Measurements from ENCODE around the gene DNAH11. TPM values are rescaled to one million over a fixed set of nuclear protein-coding genes. Genes with fewer than 3 reads are reported as not detected.

DNAH11 gene
- total and polyA plus RNA-seq, 2 of the 8 experiments (the other 6 are each of a cell fraction or from before 2014, with no cell fraction given): 1.8 to 4.9 TPM

- TF ChIP-seq KDM1A (IDR thresholded peaks at IDR 0.05; ENCODE audit: borderline replicate concordance, low read length) (no peak), ATF2 (IDR thresholded peaks at IDR 0.05; ENCODE audit: low read length) (no peak), RFX5 (IDR thresholded peaks at IDR 0.05; ENCODE audit: borderline replicate concordance, low read depth, low read length) (no peak), MAX (IDR thresholded peaks at IDR 0.05) (no peak), MAFK (IDR thresholded peaks at IDR 0.05; ENCODE audit: low read depth, low read length) (no peak), FOSL1 (IDR thresholded peaks at IDR 0.05; ENCODE audit: insufficient read depth, low read depth, low read length) (no peak)
Observed at GRCh38 chr7:21639206-21639868, 96.5 kb downstream of the DNAH11 start (continued).
